ENCODE results near the gene CCL14. TPM values are rescaled to one million over a fixed set of nuclear protein-coding genes. Genes with fewer than 3 reads are reported as not detected.
A peak's percentile ranks its signal among the peaks of the same experiment; 100 is the strongest.

The CCL14 gene
- total and polyA plus RNA-seq, 2 donors (not counting 1 experiment from before 2014, with no cell fraction given): not detected

- Histone ChIP-seq H3K4me3 (replicated peaks in 1 of 4; ENCODE audit: control extremely low read depth in 1 of 4, insufficient read depth in 1 of 4, low read depth in 3 of 4, low read length in 4 of 4) (no peak overlapping the region), H2AFZ (ENCODE audit: low read length) (no peak overlapping the region), H3K79me2 (ENCODE audit: control insufficient read depth, insufficient read depth, low read length) (no peaks in the 10 kb centered on the region), H4K20me1 (ENCODE audit: control insufficient read depth, extremely low read depth, insufficient read depth, low read length) (no peaks in the 10 kb centered on the region), H3K27me3 (ENCODE audit: control insufficient read depth, insufficient read depth, low read length) (no peaks in the 10 kb centered on the region), H3K4me1 (ENCODE audit: control insufficient read depth, extremely low read depth, insufficient read depth, low read length) (no peaks in the 10 kb centered on the region), H3K36me3 (ENCODE audit: control insufficient read depth, insufficient read depth, low read length) (no peaks in the 10 kb centered on the region), H3K4me2 (ENCODE audit: extremely low read depth, insufficient read depth, low read length) (no peak overlapping the region), H3K27ac (ENCODE audit: insufficient read depth, low read length) (no peak overlapping the region), H3K9me3 (ENCODE audit: control insufficient read depth, insufficient read depth, low read depth, low read length) (no peaks in the 10 kb centered on the region), H3K9ac (ENCODE audit: insufficient read depth, low read length) (no peak overlapping the region)
- TF ChIP-seq EZH2 (IDR thresholded peaks at IDR 0.05; ENCODE audit: low read length, missing control alignments): no peak
- TF ChIP-seq CTCF (conservative IDR thresholded peaks at IDR 0.05 in 1 of 2, IDR thresholded peaks at IDR 0.05 in 1 of 2; ENCODE audit: low read depth in 1 of 2, low read length in 2 of 2): no peak
- no peak for DNase-seq (ENCODE audit: low read depth in 2 of 2)
Observed at GRCh38 chr17:35977509-35977908, 9.0 kb downstream of the CCL14 start.

GRCh38 chr17:35973333-35974260 is 12.9 kb downstream of the CCL14 start:
- peak in 1 of 2 donors; percentile 21 for DNase-seq (ENCODE audit: low read depth in 2 of 2)
- Histone ChIP-seq H3K9ac (ENCODE audit: insufficient read depth, low read length) (no peak overlapping the region), H3K9me3 (ENCODE audit: control insufficient read depth, insufficient read depth, low read depth, low read length) (no peaks in the 10 kb centered on the region), H3K4me1 (ENCODE audit: control insufficient read depth, extremely low read depth, insufficient read depth, low read length) (no peaks in the 10 kb centered on the region), H3K4me3 (replicated peaks in 1 of 4; ENCODE audit: control extremely low read depth in 1 of 4, insufficient read depth in 1 of 4, low read depth in 3 of 4, low read length in 4 of 4) (no peak overlapping the region), H4K20me1 (ENCODE audit: control insufficient read depth, extremely low read depth, insufficient read depth, low read length) (no peaks in the 10 kb centered on the region), H3K27me3 (ENCODE audit: control insufficient read depth, insufficient read depth, low read length) (peaks cover 2% of the 10 kb centered on the region), H2AFZ (ENCODE audit: low read length) (no peak overlapping the region), H3K79me2 (ENCODE audit: control insufficient read depth, insufficient read depth, low read length) (no peaks in the 10 kb centered on the region), H3K4me2 (ENCODE audit: extremely low read depth, insufficient read depth, low read length) (no peak overlapping the region), H3K27ac (ENCODE audit: insufficient read depth, low read length) (no peak overlapping the region), H3K36me3 (ENCODE audit: control insufficient read depth, insufficient read depth, low read length) (no peaks in the 10 kb centered on the region)
- no peak for TF ChIP-seq EZH2 (IDR thresholded peaks at IDR 0.05; ENCODE audit: low read length, missing control alignments)
- no peak for TF ChIP-seq CTCF (conservative IDR thresholded peaks at IDR 0.05 in 1 of 2, IDR thresholded peaks at IDR 0.05 in 1 of 2; ENCODE audit: low read depth in 1 of 2, low read length in 2 of 2)

- DNase-seq (ENCODE audit: low read depth in 2 of 2): no peak
- Histone ChIP-seq H4K20me1 (ENCODE audit: control insufficient read depth, extremely low read depth, insufficient read depth, low read length) (no peaks in the 10 kb centered on the region), H2AFZ (ENCODE audit: low read length) (no peak overlapping the region), H3K4me2 (ENCODE audit: extremely low read depth, insufficient read depth, low read length) (no peak overlapping the region), H3K36me3 (ENCODE audit: control insufficient read depth, insufficient read depth, low read length) (no peaks in the 10 kb centered on the region), H3K9ac (ENCODE audit: insufficient read depth, low read length) (no peak overlapping the region), H3K79me2 (ENCODE audit: control insufficient read depth, insufficient read depth, low read length) (no peaks in the 10 kb centered on the region), H3K27ac (ENCODE audit: insufficient read depth, low read length) (no peak overlapping the region), H3K4me1 (ENCODE audit: control insufficient read depth, extremely low read depth, insufficient read depth, low read length) (no peaks in the 10 kb centered on the region), H3K4me3 (replicated peaks in 1 of 4; ENCODE audit: control extremely low read depth in 1 of 4, insufficient read depth in 1 of 4, low read depth in 3 of 4, low read length in 4 of 4) (no peak overlapping the region), H3K9me3 (ENCODE audit: control insufficient read depth, insufficient read depth, low read depth, low read length) (no peaks in the 10 kb centered on the region), H3K27me3 (ENCODE audit: control insufficient read depth, insufficient read depth, low read length) (peaks cover 2% of the 10 kb centered on the region)
- no peak for TF ChIP-seq EZH2 (IDR thresholded peaks at IDR 0.05; ENCODE audit: low read length, missing control alignments)
- no peak for TF ChIP-seq CTCF (conservative IDR thresholded peaks at IDR 0.05 in 1 of 2, IDR thresholded peaks at IDR 0.05 in 1 of 2; ENCODE audit: low read depth in 1 of 2, low read length in 2 of 2)
Observed at GRCh38 chr17:35972945-35973332, 13.6 kb downstream of the CCL14 start.

All from fibroblast of lung (primary cell).